C4-2B (cell line): ENCODE data around the gene ENPP7.

Experiments used
- H3K27ac ChIP-seq: fragments of 450-650 bp; 2 replicates; pipeline ENCODE4 v1.5.1; 2017
- CTCF ChIP-seq: fragments of 450-650 bp; conservative IDR thresholded peaks from 2 replicates; pipeline ENCODE4 v1.5.1; 2017; ENCODE audit warnings: mild to moderate bottlenecking
- ZFX ChIP-seq: fragments of 450-650 bp; IDR thresholded peaks from 2 replicates; pipeline ENCODE4 v1.6.1; 2017

ENPP7 gene

GRCh38 chr17:79696610-79696982 is 34.1 kb upstream of the ENPP7 start:
- no peak overlapping the region for H3K27ac ChIP-seq
- no peak for TF ChIP-seq ZFX
- no peak for TF ChIP-seq CTCF

GRCh38 chr17:79698146-79698846 is 32.4 kb upstream of the ENPP7 start:
- no peak overlapping the region for H3K27ac ChIP-seq
- no peak for TF ChIP-seq ZFX
- TF ChIP-seq CTCF, result no peak

GRCh38 chr17:79699386-79700036 is 31.2 kb upstream of the ENPP7 start:
- no peak for TF ChIP-seq CTCF
- TF ChIP-seq ZFX, result no peak
- no peak overlapping the region for H3K27ac ChIP-seq

- no peak overlapping the region for H3K27ac ChIP-seq
- TF ChIP-seq ZFX (no peak), CTCF (no peak)
These were observed 30.2 kb upstream of the ENPP7 start for GRCh38 chr17:79700592-79700991.

GRCh38 chr17:79702034-79702433 is 28.7 kb upstream of the ENPP7 start:
- no peak overlapping the region for H3K27ac ChIP-seq
- TF ChIP-seq CTCF (no peak), ZFX (no peak)

- H3K27ac ChIP-seq, result no peak overlapping the region
- TF ChIP-seq ZFX, result no peak
- no peak for TF ChIP-seq CTCF
These were observed 28.1 kb upstream of the ENPP7 start for GRCh38 chr17:79702550-79703236.

GRCh38 chr17:79704691-79705090 is 26.1 kb upstream of the ENPP7 start:
- H3K27ac ChIP-seq, result no peak overlapping the region
- TF ChIP-seq CTCF (no peak), ZFX (no peak)
